Dermis lymphatic vessel endothelial cell (primary cell): Measurements from ENCODE around the gene DUSP12. TPM values are rescaled to one million over a fixed set of nuclear protein-coding genes. Genes with fewer than 3 reads are reported as not detected.

Experiments
- total RNA-seq: library from RNA; depleted of rRNA; stranded (reverse); fragments of >200 nt; gene quantifications from 2 replicates; pipeline ENCODE4 v1.2.1, GENCODE V29; 2014

The DUSP12 gene
- total RNA-seq, result 26.8 and 31.5 TPM in 2 replicates

GRCh38 chr1:161749509-161750407 lies at the start of gene DUSP12:
TSS of gene DUSP12 (plus strand) at chr1:161749786. CDS start at chr1:161749802, 16 bp downstream.

GRCh38 chr1:161706482-161707347 lies 42.9 kb upstream of the DUSP12 start, which contains the start of gene FCRLA:
TSS of gene FCRLA (plus strand) at chr1:161707229. CDS start at chr1:161707265, 36 bp downstream.

GRCh38 chr1:161720956-161721737 lies 28.4 kb upstream of the DUSP12 start, which contains the start of gene FCRLB:
TSS of gene FCRLB (plus strand) at chr1:161721544. CDS start at chr1:161722673, 1,129 bp downstream.

GRCh38 chr1:161766102-161766981 lies 16.8 kb downstream of the DUSP12 start, which contains the start of gene ATF6:
TSS of gene ATF6 (plus strand) at chr1:161766320. CDS start at chr1:161766361, 41 bp downstream.

Other genes starting within 250 kb of the DUSP12 start
- gene FCGR2A, start 244.3 kb upstream of the DUSP12 start, total RNA-seq, result 0.87 and 1.5 TPM in 2 replicates
- gene HSPA6, start 225.2 kb upstream of the DUSP12 start, total RNA-seq, result 0.22 and 0.60 TPM in 2 replicates
- gene FCGR3A, start 200.0 kb upstream of the DUSP12 start, total RNA-seq, result not detected in 2 replicates
- gene FCGR3B, start 118.6 kb upstream of the DUSP12 start, total RNA-seq, result not detected in 2 replicates
- gene FCGR2B, start 86.6 kb upstream of the DUSP12 start, total RNA-seq, result not detected in 2 replicates
- 0.76 TPM in 1 of 2 replicates, not detected in the other for gene FCRLA, start 42.6 kb upstream of the DUSP12 start, total RNA-seq
- gene FCRLB, start 28.2 kb upstream of the DUSP12 start, total RNA-seq, result 0.43 TPM in 2 replicates
- gene ATF6, start 16.5 kb downstream of the DUSP12 start, total RNA-seq, result 67.0 and 79.4 TPM in 2 replicates